GM12878 (cell line): Measurements from ENCODE around the gene INCA1. TPM values are rescaled to one million over a fixed set of nuclear protein-coding genes. Genes with fewer than 3 reads are reported as not detected.

ENCODE experiments used
- ATF2 ChIP-seq: IDR thresholded peaks from 2 replicates; pipeline ENCODE4 v1.6.1; 2012; ENCODE audit warnings: low read length, inconsistent platforms
- BRCA1 ChIP-seq: IDR thresholded peaks from 2 replicates; pipeline ENCODE4 v1.6.1; 2011; ENCODE audit warnings: low read depth, low read length, improper control_type of control experiment
- CUX1 ChIP-seq: IDR thresholded peaks from 2 replicates; pipeline ENCODE4 v1.6.1; 2012; ENCODE audit warnings: improper control_type of control experiment, low read depth, low read length; ENCODE audit not compliant: insufficient replicate concordance
- E4F1 ChIP-seq: fragments of 450-650 bp; IDR thresholded peaks from 2 replicates; pipeline ENCODE4 v1.6.1; 2018; ENCODE audit warnings: borderline replicate concordance, mild to moderate bottlenecking; ENCODE audit not compliant: partially characterized antibody
- FOXK2 ChIP-seq: fragments of 450-650 bp; IDR thresholded peaks from 2 replicates; pipeline ENCODE4 v1.6.1; 2017; ENCODE audit warnings: mild to moderate bottlenecking, moderate library complexity
- KDM1A ChIP-seq: fragments of 200-600 bp; sonication (generic); IDR thresholded peaks from 2 replicates; pipeline ENCODE4 v1.6.1; 2016; ENCODE audit warnings: borderline replicate concordance
- MEF2B ChIP-seq: fragments of 450-650 bp; IDR thresholded peaks from 2 replicates; pipeline ENCODE4 v1.6.1; 2018; ENCODE audit warnings: mild to moderate bottlenecking, moderate library complexity; ENCODE audit not compliant: partially characterized antibody, poor library complexity, severe bottlenecking
- MLLT1 ChIP-seq: fragments of 450-650 bp; IDR thresholded peaks from 2 replicates; pipeline ENCODE4 v1.6.1; 2016; ENCODE audit warnings: mild to moderate bottlenecking
- NR2F1 ChIP-seq: fragments of 450-650 bp; conservative IDR thresholded peaks from 2 replicates; pipeline ENCODE4 v1.6.1; 2017; ENCODE audit warnings: mild to moderate bottlenecking
- RFX5 ChIP-seq: IDR thresholded peaks from 2 replicates; pipeline ENCODE4 v1.6.1; 2011; ENCODE audit warnings: low read depth, low read length, improper control_type of control experiment
- SIX5 ChIP-seq: IDR thresholded peaks from 2 replicates; pipeline ENCODE4 v1.6.1; 2011; ENCODE audit warnings: mild to moderate bottlenecking, low read depth, low read length, moderate library complexity; ENCODE audit not compliant: severe bottlenecking
- STAT3 ChIP-seq: IDR thresholded peaks from 2 replicates; pipeline ENCODE4 v1.6.1; 2011; ENCODE audit warnings: low read depth, low read length, improper control_type of control experiment
- TCF7 ChIP-seq: IDR thresholded peaks from 2 replicates; pipeline ENCODE4 v1.6.1; 2014; ENCODE audit warnings: antibody characterized with exemption, borderline replicate concordance
- USF2 ChIP-seq: IDR thresholded peaks from 2 replicates; pipeline ENCODE4 v1.6.1; 2011; ENCODE audit warnings: low read depth, low read length, improper control_type of control experiment, borderline replicate concordance
- WRNIP1 ChIP-seq: IDR thresholded peaks from 2 replicates; pipeline ENCODE4 v1.6.1; 2011; ENCODE audit warnings: low read depth, low read length, improper control_type of control experiment, borderline replicate concordance
- YBX1 ChIP-seq: fragments of 450-650 bp; IDR thresholded peaks from 2 replicates; pipeline ENCODE4 v1.6.1; 2016; ENCODE audit warnings: antibody characterized with exemption
- ZNF217 ChIP-seq: fragments of 450-650 bp; IDR thresholded peaks from 2 replicates; pipeline ENCODE4 v1.6.1; 2017; ENCODE audit warnings: antibody characterized with exemption, mild to moderate bottlenecking
- ZNF24 ChIP-seq: fragments of 450-650 bp; IDR thresholded peaks from 2 replicates; pipeline ENCODE4 v1.6.1; 2017; ENCODE audit warnings: antibody characterized with exemption, mild to moderate bottlenecking
- polyA plus RNA-seq, 11 experiments: library from polyadenylated mRNA; depleted of rRNA in 4 of 11; unstranded in 6 of 11; stranded (reverse) in 5 of 11; fragments of >200 nt; fragmentation: Nextera tagmentation in 4 of 11; fragmentation: Illumina TruSeq in 1 of 11; extraction: Ambion mirVana in 4 of 11; extraction: Trizol in 1 of 11; gene quantifications; 1 replicate in 1 of 11; 2 replicates in 10 of 11; pipeline versions ENCODE4 v1.2.1 to v1.2.3, GENCODE V29; 2011 to 2016; ENCODE audit warnings: inconsistent platforms in 2 of 11, missing spikeins in 2 of 11, low read depth in 1 of 11
- total RNA-seq, 4 experiments: library from RNA; depleted of rRNA in 3 of 4; stranded (reverse); fragments of >200 nt in 3 of 4; fragmentation: Illumina TruSeq in 1 of 4; extraction: Trizol in 1 of 4; gene quantifications; 2 replicates each; pipeline versions ENCODE4 v1.2.1 to v1.2.3, GENCODE V29; 2013 to 2021

The INCA1 gene
- total and polyA plus RNA-seq, 10 of the 15 experiments (the other 5 are each of a cell fraction or from before 2014, with no cell fraction given), result 0.19 to 1.8 (median 0.45) TPM

GRCh38 chr17:4949321-4950074 lies 47.8 kb downstream of the INCA1 start (continued):
- TF ChIP-seq YBX1, result no peak
- TF ChIP-seq RFX5, result no peak
- TF ChIP-seq ZNF24, result no peak
- no peak for TF ChIP-seq BRCA1
- TF ChIP-seq E4F1, result no peak
- no peak for TF ChIP-seq ZNF217
- no peak for TF ChIP-seq ATF2
- TF ChIP-seq MLLT1, result no peak
- no peak for TF ChIP-seq WRNIP1
- TF ChIP-seq STAT3, result no peak
- no peak for TF ChIP-seq FOXK2
- TF ChIP-seq NR2F1, result peak; percentile 98
- no peak for TF ChIP-seq TCF7
- no peak for TF ChIP-seq MEF2B
- TF ChIP-seq USF2, result no peak
- no peak for TF ChIP-seq SIX5
- TF ChIP-seq CUX1, result no peak
- TF ChIP-seq KDM1A, result no peak
